H1 (cell line): ENCODE measurements around the gene YPEL4. TPM values are rescaled to one million over a fixed set of nuclear protein-coding genes. Genes with fewer than 3 reads are reported as not detected.
A peak's percentile ranks its signal among the peaks of the same experiment; 100 is the strongest.

Experiments used
- CTCF ChIA-PET: fragments of 300-600 bp; sonication (Branson Sonifier 250); formaldehyde crosslinking; loops from one replicate; lab custom pipeline; 2021; ENCODE audit not compliant: partially characterized antibody; lab: Charles Lee
- POLR2A ChIA-PET: fragments of 300-600 bp; sonication (Branson Sonifier 250); formaldehyde crosslinking; loops from one replicate; lab custom pipeline; 2021; ENCODE audit warnings: inconsistent platforms; ENCODE audit not compliant: partially characterized antibody; lab: Charles Lee
- DNase-seq, 2 experiments: peaks; one replicate each; pipeline versions ENCODE4 v3.0.0 to v3.0.0-alpha.2; 2010 to 2022; ENCODE audit warnings: low spot score in 2 of 2, low read depth in 1 of 2, mixed read lengths in 1 of 2
- FAIRE-seq: peaks from 2 replicates; lab custom pipeline; 2011; peaks lifted over from hg19 to GRCh38; lab: Jason Lieb, UNC
- H2AFZ ChIP-seq: 2 replicates; pipeline ENCODE4 v1.8.1; 2012; ENCODE audit warnings: low read length, inconsistent platforms
- H2AK5ac ChIP-seq: 2 replicates; pipeline ENCODE4 v1.6.1; 2013; ENCODE audit warnings: low read depth, low read length
- H2BK120ac ChIP-seq: replicated peaks from 2 replicates; pipeline ENCODE3; 2013; ENCODE audit warnings: low read depth, low read length, inconsistent platforms
- H2BK12ac ChIP-seq: 2 replicates; pipeline ENCODE4 v1.6.1; 2013; ENCODE audit warnings: low read depth, low read length
- H2BK15ac ChIP-seq: 2 replicates; pipeline ENCODE4 v1.6.1; 2013; ENCODE audit warnings: low read length
- H2BK20ac ChIP-seq: 2 replicates; pipeline ENCODE4 v1.6.1; 2013; ENCODE audit warnings: low read length
- H2BK5ac ChIP-seq: 2 replicates; pipeline ENCODE4 v1.6.1; 2013; ENCODE audit warnings: low read depth, low read length
- H3K14ac ChIP-seq: 2 replicates; pipeline ENCODE4 v1.6.1; 2013; ENCODE audit warnings: inconsistent platforms; ENCODE audit not compliant: insufficient read length
- H3K18ac ChIP-seq: 2 replicates; pipeline ENCODE4 v1.6.1; 2013; ENCODE audit warnings: low read length; ENCODE audit errors: extremely low read depth
- H3K23ac ChIP-seq: 2 replicates; pipeline ENCODE4 v1.6.1; 2013; ENCODE audit warnings: inconsistent platforms; ENCODE audit not compliant: insufficient read length
- H3K23me2 ChIP-seq: 2 replicates; pipeline ENCODE4 v1.6.1; 2013; ENCODE audit warnings: low read depth, low read length
- H3K27ac ChIP-seq: 2 replicates; pipeline ENCODE4 v1.6.1; 2011; ENCODE audit warnings: low read depth, low read length, inconsistent platforms
- H3K27me3 ChIP-seq, 4 experiments: replicated peaks in 1 of 4; 1 replicate in 1 of 4; 2 replicates in 3 of 4; pipeline versions ENCODE4 v1.6.1 to v1.8.1; 2011 to 2013; ENCODE audit warnings: low read length in 3 of 4, mild to moderate bottlenecking in 3 of 4, inconsistent platforms in 2 of 4, mixed read lengths in 2 of 4, moderate library complexity in 1 of 4; ENCODE audit not compliant: control insufficient read depth in 3 of 4, insufficient read depth in 3 of 4; ENCODE audit errors: extremely low read depth in 1 of 4
- H3K36me3 ChIP-seq, 4 experiments: 2 replicates each; pipeline versions ENCODE4 v1.6.1 to v1.8.1; 2011 to 2013; ENCODE audit warnings: mild to moderate bottlenecking in 4 of 4, low read length in 3 of 4, moderate library complexity in 2 of 4, control low read depth in 1 of 4, inconsistent platforms in 1 of 4; ENCODE audit not compliant: insufficient read depth in 4 of 4, control insufficient read depth in 2 of 4
- H3K4ac ChIP-seq: replicated peaks from 2 replicates; pipeline ENCODE3; 2013; ENCODE audit warnings: low read length, low read depth, mixed read lengths, inconsistent platforms; ENCODE audit not compliant: insufficient read length
- H3K4me1 ChIP-seq, 4 experiments: replicated peaks in 1 of 4; 1 replicate in 1 of 4; 2 replicates in 3 of 4; pipeline versions ENCODE4 v1.6.1 to v1.8.1; 2011 to 2013; ENCODE audit warnings: low read length in 3 of 4, inconsistent platforms in 2 of 4, mixed read lengths in 1 of 4; ENCODE audit not compliant: insufficient read depth in 4 of 4, control insufficient read depth in 3 of 4
- H3K4me2 ChIP-seq, 2 experiments: 2 replicates each; pipeline versions ENCODE4 v1.6.1 to v1.8.1; 2011 to 2013; ENCODE audit warnings: low read depth in 2 of 2, low read length in 2 of 2, control low read depth in 1 of 2, inconsistent platforms in 1 of 2, mild to moderate bottlenecking in 1 of 2; ENCODE audit not compliant: insufficient read depth in 1 of 2
- H3K4me3 ChIP-seq, 4 experiments: fragments of 200-600, 300-600 bp in 1 of 4; sonication (generic), shearing (Covaris generic), sonication (Bioruptor Twin) in 1 of 4; 2 replicates each; pipeline versions ENCODE4 v1.5.1 to v1.8.1; 2011 to 2016; ENCODE audit warnings: low read length in 4 of 4, low read depth in 3 of 4, control low read depth in 2 of 4, inconsistent platforms in 2 of 4, mild to moderate bottlenecking in 2 of 4, mixed read lengths in 1 of 4, moderate library complexity in 1 of 4; ENCODE audit not compliant: insufficient read depth in 2 of 4; ENCODE audit errors: extremely low read depth in 1 of 4
- H3K56ac ChIP-seq: replicated peaks from 2 replicates; pipeline ENCODE3; 2013; ENCODE audit warnings: low read depth, mild to moderate bottlenecking, mixed read lengths, low read length, inconsistent platforms; ENCODE audit not compliant: insufficient read length
- H3K79me1 ChIP-seq: 2 replicates; pipeline ENCODE4 v1.6.1; 2013; ENCODE audit warnings: low read depth, low read length, control low read depth
- H3K79me2 ChIP-seq, 2 experiments: 2 replicates each; pipeline versions ENCODE4 v1.6.1 to v1.8.1; 2012 to 2013; ENCODE audit warnings: low read length in 2 of 2, mild to moderate bottlenecking in 2 of 2, inconsistent platforms in 1 of 2; ENCODE audit not compliant: insufficient read depth in 2 of 2, control insufficient read depth in 1 of 2
- H3K9ac ChIP-seq, 4 experiments: replicated peaks in 1 of 4; 1 replicate in 1 of 4; 2 replicates in 3 of 4; pipeline versions ENCODE4 v1.6.1 to v1.8.1; 2011 to 2013; ENCODE audit warnings: low read depth in 3 of 4, low read length in 3 of 4, control low read depth in 2 of 4, mild to moderate bottlenecking in 2 of 4, moderate library complexity in 2 of 4, inconsistent platforms in 1 of 4; ENCODE audit errors: extremely low read depth in 1 of 4
- H3K9me3 ChIP-seq, 2 experiments: 2 replicates each; pipeline versions ENCODE4 v1.6.1 to v1.8.1; 2012 to 2013; ENCODE audit warnings: mild to moderate bottlenecking in 2 of 2, moderate library complexity in 2 of 2, control low read depth in 1 of 2, inconsistent platforms in 1 of 2, low read depth in 1 of 2, low read length in 1 of 2, mixed read lengths in 1 of 2; ENCODE audit not compliant: insufficient read depth in 2 of 2
- H4K20me1 ChIP-seq, 2 experiments: replicated peaks in 1 of 2; 2 replicates each; pipeline versions ENCODE3 to v1.8.1; 2011 to 2013; ENCODE audit warnings: inconsistent platforms in 2 of 2, low read length in 2 of 2, mild to moderate bottlenecking in 1 of 2; ENCODE audit not compliant: insufficient read depth in 2 of 2, control insufficient read depth in 1 of 2
- H4K5ac ChIP-seq: 2 replicates; pipeline ENCODE4 v1.6.1; 2013; ENCODE audit warnings: low read length, low read depth, mixed read lengths, inconsistent platforms; ENCODE audit not compliant: insufficient read length
- H4K8ac ChIP-seq: 2 replicates; pipeline ENCODE4 v1.8.0; 2013; ENCODE audit warnings: mild to moderate bottlenecking, moderate library complexity, low read length, inconsistent platforms; ENCODE audit not compliant: insufficient read depth; ENCODE audit errors: extremely low read depth
- H4K91ac ChIP-seq: replicated peaks from 2 replicates; pipeline ENCODE3; 2013; ENCODE audit warnings: low read length, mixed read lengths, inconsistent platforms; ENCODE audit not compliant: insufficient read length
- RAD21 ChIP-seq, 2 experiments: IDR thresholded peaks in 1 of 2; conservative IDR thresholded peaks in 1 of 2; 2 replicates each; pipeline ENCODE4 v1.6.1; 2011; ENCODE audit warnings: low read depth in 2 of 2, low read length in 2 of 2, improper control_type of control experiment in 1 of 2, inconsistent platforms in 1 of 2, mild to moderate bottlenecking in 1 of 2, moderate library complexity in 1 of 2
- SP4 ChIP-seq: IDR thresholded peaks from 2 replicates; pipeline ENCODE4 v1.6.1; 2012; ENCODE audit warnings: low read length, inconsistent platforms
- WGBS, 2 experiments: shearing (Covaris generic) in 1 of 2; methylation state at CpG; one replicate each; pipeline versions ENCODE4 v1.1.6 to v1.1.7; 2013 to 2015; ENCODE audit warnings: low lambda C conversion rate in 2 of 2, mixed read lengths in 2 of 2, inconsistent platforms in 1 of 2, low coverage in 1 of 2, missing lambda C conversion rate in 1 of 2; ENCODE audit not compliant: insufficient replicate concordance in 2 of 2, insufficient coverage in 1 of 2, insufficient read length in 1 of 2; ENCODE audit errors: extremely low coverage in 1 of 2, missing lambda C conversion rate in 1 of 2; 5-methylcytosine and 5-hydroxymethylcytosine counted together
- polyA plus RNA-seq, 7 experiments: library from polyadenylated mRNA; depleted of rRNA in 3 of 7; stranded (reverse) in 5 of 7; unstranded in 2 of 7; fragments of >200 nt in 5 of 7; fragments of 200-250 nt in 2 of 7; gene quantifications; 1 replicate in 5 of 7; 2 replicates in 1 of 7; 4 replicates in 1 of 7; pipeline versions ENCODE4 v1.2.1 to v1.2.3, GENCODE V29; 2011 to 2013; ENCODE audit warnings: missing spikeins in 2 of 7, mixed read lengths in 2 of 7
- total RNA-seq: library from RNA; stranded (reverse); fragmentation: NEBNext Ultra II Directional; extraction: Animal tissue kit (Norgen Biotek cat#: 25700); gene quantifications from 2 replicates; pipeline ENCODE4 v1.2.1, GENCODE V29; 2021
- TF ChIP-seq, protein P1 (sequence below), 3 experiments: IDR thresholded peaks; 1 replicate in 2 of 3; 2 replicates in 1 of 3; pipeline versions ENCODE4 v1.5.1 to v1.6.1; 2011; ENCODE audit warnings: low read length in 3 of 3, mild to moderate bottlenecking in 3 of 3, inconsistent platforms in 2 of 3, low read depth in 1 of 3, moderate library complexity in 1 of 3; ENCODE audit not compliant: insufficient read depth in 1 of 3; ENCODE audit errors: control extremely low read depth in 1 of 3

YPEL4 gene
- total and polyA plus RNA-seq, 2 of the 8 experiments (the other 6 are each of a cell fraction or from before 2014, with no cell fraction given): 0.13 to 0.38 TPM

DNA sequence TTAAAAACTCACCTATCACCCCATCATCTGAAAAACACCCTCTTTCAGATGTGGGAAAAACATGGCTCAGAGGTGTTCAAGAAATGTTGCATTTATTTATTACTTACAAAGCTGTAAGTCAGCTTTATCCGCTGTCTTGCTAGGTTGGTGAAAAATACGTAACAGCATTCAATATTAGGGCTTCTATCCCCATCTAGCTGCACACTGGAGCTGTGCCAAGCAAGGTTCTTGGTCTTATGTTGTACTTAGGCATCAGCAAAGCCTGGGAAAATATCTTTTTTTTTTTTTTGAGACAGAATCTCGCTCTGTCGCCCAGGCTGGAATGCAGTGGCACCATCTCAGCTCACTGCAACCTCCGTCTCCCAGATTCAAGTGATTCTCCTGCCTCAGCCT, 44.7 kb downstream of the YPEL4 start:
- DNase-seq (no peak), FAIRE-seq (no peak)
- Histone ChIP-seq H2AFZ (no peak overlapping the region), H3K9me3 (no peaks in the 10 kb centered on the region), H2BK12ac (no peak overlapping the region), H3K14ac (no peak overlapping the region), H2BK20ac (no peak overlapping the region), H3K56ac (no peak overlapping the region), H2BK120ac (no peak overlapping the region), H3K27me3 (no peaks in the 10 kb centered on the region), H2BK15ac (no peak overlapping the region), H3K27ac (no peak overlapping the region; the same call in 1 of the 2 replicates), H3K4ac (no peak overlapping the region), H3K36me3 (peaks cover 0 to 13% (median 2%) of the 10 kb centered on the region in 4 experiments; a peak in 6 of 8 replicates), H3K23me2 (no peaks in the 10 kb centered on the region), H3K23ac (no peak overlapping the region), H3K4me3 (no peak overlapping the region), H2BK5ac (no peak overlapping the region), H2AK5ac (no peak overlapping the region), H3K79me2 (no peaks in the 10 kb centered on the region), H3K79me1 (no peaks in the 10 kb centered on the region), H3K4me2 (no peak overlapping the region), H3K18ac (no peak overlapping the region), H4K91ac (no peak overlapping the region), H4K8ac (no peak overlapping the region), H4K5ac (no peak overlapping the region), H3K4me1 (no peaks in the 10 kb centered on the region), H4K20me1 (no peaks in the 10 kb centered on the region), H3K9ac (no peak overlapping the region)
- CTCF ChIA-PET: interaction anchor here (0.7 to 20.2 kb wide), 12 partner anchors 9 to 1276 kb away, joined by 3 to 286 read pairs (median 4); partner anchors contain the start of gene UBE2L6
- 91% methylated on average over 5 of the region's 5 CpGs; no CpG with 5 or more reads in 1 of the 2 experiments for WGBS, 2 experiments
- POLR2A ChIA-PET: interaction anchor here (1.0 to 51.1 kb wide), 8 partner anchors 9 to 279 kb away, joined by 3 to 1546 read pairs (median 4); partner anchors contain the start of genes CLP1, UBE2L6 and YPEL4
- TF ChIP-seq, protein P1, sequence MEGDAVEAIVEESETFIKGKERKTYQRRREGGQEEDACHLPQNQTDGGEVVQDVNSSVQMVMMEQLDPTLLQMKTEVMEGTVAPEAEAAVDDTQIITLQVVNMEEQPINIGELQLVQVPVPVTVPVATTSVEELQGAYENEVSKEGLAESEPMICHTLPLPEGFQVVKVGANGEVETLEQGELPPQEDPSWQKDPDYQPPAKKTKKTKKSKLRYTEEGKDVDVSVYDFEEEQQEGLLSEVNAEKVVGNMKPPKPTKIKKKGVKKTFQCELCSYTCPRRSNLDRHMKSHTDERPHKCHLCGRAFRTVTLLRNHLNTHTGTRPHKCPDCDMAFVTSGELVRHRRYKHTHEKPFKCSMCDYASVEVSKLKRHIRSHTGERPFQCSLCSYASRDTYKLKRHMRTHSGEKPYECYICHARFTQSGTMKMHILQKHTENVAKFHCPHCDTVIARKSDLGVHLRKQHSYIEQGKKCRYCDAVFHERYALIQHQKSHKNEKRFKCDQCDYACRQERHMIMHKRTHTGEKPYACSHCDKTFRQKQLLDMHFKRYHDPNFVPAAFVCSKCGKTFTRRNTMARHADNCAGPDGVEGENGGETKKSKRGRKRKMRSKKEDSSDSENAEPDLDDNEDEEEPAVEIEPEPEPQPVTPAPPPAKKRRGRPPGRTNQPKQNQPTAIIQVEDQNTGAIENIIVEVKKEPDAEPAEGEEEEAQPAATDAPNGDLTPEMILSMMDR (IDR thresholded peaks at IDR 0.05; ENCODE audit: control extremely low read depth in 1 of 3, insufficient read depth in 1 of 3, low read depth in 1 of 3, low read length in 3 of 3): peak in 2 of 3 experiments; percentile 8; a peak in 1 of 4 replicates
- no peak for TF ChIP-seq SP4
- TF ChIP-seq RAD21 (IDR thresholded peaks at IDR 0.05 in 1 of 2, conservative IDR thresholded peaks at IDR 0.05 in 1 of 2; ENCODE audit: low read depth in 2 of 2, low read length in 2 of 2): peak in 1 of 2 experiments; percentile 30; a peak in 1 of 4 replicates
- TF ChIP-seq, all 59 proteins: peak for 2
